ENCODE data around the gene NPY1R.
A peak's percentile ranks its signal among the peaks of the same experiment; 100 is the strongest.

GRCh38 chr4:163280703-163281519 is 51.5 kb downstream of the NPY1R start:
- no peak for TF ChIP-seq ATF3 (IDR thresholded peaks at IDR 0.05)
- TF ChIP-seq CTCF (IDR thresholded peaks at IDR 0.05; ENCODE audit: low read depth, low read length, missing input control): no peak
- TF ChIP-seq FOXA1 (IDR thresholded peaks at IDR 0.05): no peak
- TF ChIP-seq MAX (IDR thresholded peaks at IDR 0.05): no peak
- no peak for TF ChIP-seq GABPA (IDR thresholded peaks at IDR 0.05 in 1 of 2, conservative IDR thresholded peaks at IDR 0.05 in 1 of 2)
- TF ChIP-seq REST (IDR thresholded peaks at IDR 0.05): no peak
- no peak for TF ChIP-seq TAF1 (conservative IDR thresholded peaks at IDR 0.05)
- TF ChIP-seq RAD21 (IDR thresholded peaks at IDR 0.05): peak; percentile 4 to 9
- no peak for TF ChIP-seq EGR1 (IDR thresholded peaks at IDR 0.05; ENCODE audit: low read depth in 2 of 2)
- peak; percentile 48 for TF ChIP-seq NR2F2 (IDR thresholded peaks at IDR 0.05)

Data from liver (tissue), 3 donors.